Endothelial cell of umbilical vein (primary cell): ENCODE measurements around the gene ASZ1.

ENCODE experiments used
- CTCF ChIP-seq, 2 donors: IDR thresholded peaks; 1 replicate in 1 of 2; 2 replicates in 1 of 2; pipeline ENCODE4 v1.5.1; 2011; ENCODE audit warnings: low read length in 2 of 2, mild to moderate bottlenecking in 2 of 2, moderate library complexity in 2 of 2, control low read depth in 1 of 2, inconsistent platforms in 1 of 2, low read depth in 1 of 2; ENCODE audit not compliant: insufficient read depth in 1 of 2; ENCODE audit errors: extremely low read depth in 1 of 2
- EZH2 ChIP-seq: IDR thresholded peaks from 2 replicates; pipeline ENCODE4 v1.6.1; 2012; ENCODE audit warnings: borderline replicate concordance, low read depth, mild to moderate bottlenecking, moderate library complexity, low read length, inconsistent platforms; ENCODE audit not compliant: severe bottlenecking
- GATA2 ChIP-seq: IDR thresholded peaks from 2 replicates; pipeline ENCODE4 v1.7.0; 2011; ENCODE audit warnings: low read depth, mild to moderate bottlenecking, moderate library complexity, mixed read lengths, low read length; ENCODE audit not compliant: insufficient read length, insufficient read depth
- JUN ChIP-seq: IDR thresholded peaks from 2 replicates; pipeline ENCODE4 v1.6.1; 2011; ENCODE audit warnings: borderline replicate concordance, low read depth; ENCODE audit not compliant: insufficient read length, insufficient read depth
- MYC ChIP-seq: IDR thresholded peaks from one replicate; pipeline ENCODE4 v1.6.1; 2011; ENCODE audit warnings: mild to moderate bottlenecking, low read depth, low read length
- POLR2A ChIP-seq: IDR thresholded peaks from 2 replicates; pipeline ENCODE4 v1.6.1; 2012; ENCODE audit warnings: low read depth, mild to moderate bottlenecking, control low read depth, low read length
- POLR2AphosphoS5 ChIP-seq: IDR thresholded peaks from 2 replicates; pipeline ENCODE4 v1.6.1; 2012; ENCODE audit warnings: low read depth, mild to moderate bottlenecking, control low read depth, low read length, moderate library complexity; ENCODE audit not compliant: insufficient read depth

DNA sequence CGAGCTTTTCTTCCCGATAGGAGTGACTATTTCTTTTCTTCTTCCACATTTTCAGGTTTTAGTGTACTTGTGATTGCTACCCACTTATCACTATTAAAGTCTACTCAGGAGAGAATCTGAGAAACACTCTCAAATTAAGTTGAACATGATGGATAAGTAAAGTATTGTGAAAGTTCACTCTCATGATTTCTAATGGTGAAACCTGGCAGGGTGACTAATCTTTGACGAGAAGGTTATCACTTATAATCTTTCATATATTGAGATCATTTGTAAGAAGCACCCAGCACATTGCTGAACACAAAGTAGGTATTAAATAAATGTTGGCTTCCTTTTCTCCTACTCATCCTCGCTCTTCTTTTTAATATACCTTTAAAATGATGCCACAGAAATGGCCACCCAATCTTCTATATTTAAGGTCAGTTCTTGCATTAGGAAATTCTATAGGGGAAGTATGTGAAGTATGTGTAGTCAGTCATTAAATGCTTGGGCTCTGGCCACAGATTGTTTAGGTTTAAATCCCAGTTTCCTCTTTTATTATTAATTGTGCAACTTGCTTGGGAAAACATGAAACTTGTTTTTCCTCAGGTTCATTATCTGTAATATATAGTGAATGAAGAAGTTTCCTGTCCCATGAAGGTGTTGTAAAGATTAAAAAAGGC is 49.4 kb upstream of the ASZ1 start:
- TF ChIP-seq POLR2A (no peak), CTCF (IDR thresholded peaks at IDR 0.05; ENCODE audit: extremely low read depth in 1 of 2, insufficient read depth in 1 of 2, low read depth in 1 of 2, low read length in 2 of 2) (no peak), EZH2 (no peak), JUN (no peak), GATA2 (no peak), POLR2AphosphoS5 (no peak), MYC (no peak)
